T-helper 2 cell treated with Interferon-gamma antibody and Interleukin-4, amounts not matched to agents 100 ng/mL and 5 ng/mL, for 36 hours (primary cell): ENCODE data around the gene PIK3R4. TPM values are rescaled to one million over a fixed set of nuclear protein-coding genes. Genes with fewer than 3 reads are reported as not detected.

Experiments used
- intact Hi-C: fragments of 100-400 bp; cut with micrococcal nuclease; formaldehyde crosslinking; loops from one replicate; pipeline ENCODE4 v1.15.1; 2023
- total RNA-seq: library from RNA; stranded (reverse); gene quantifications from 2 replicates; pipeline ENCODE4 v1.2.3, GENCODE V29; 2022

The PIK3R4 gene
- total RNA-seq, 1 donor from 2014 or later = 25.0 TPM

GRCh38 chr3:130743354-130743753 lies 3.3 kb downstream of the PIK3R4 start:
- intact Hi-C loops = loop anchor here (10.0 kb wide), 1 partner anchor 1299 kb away; the partner anchor contains the start of gene IFT122

DNA sequence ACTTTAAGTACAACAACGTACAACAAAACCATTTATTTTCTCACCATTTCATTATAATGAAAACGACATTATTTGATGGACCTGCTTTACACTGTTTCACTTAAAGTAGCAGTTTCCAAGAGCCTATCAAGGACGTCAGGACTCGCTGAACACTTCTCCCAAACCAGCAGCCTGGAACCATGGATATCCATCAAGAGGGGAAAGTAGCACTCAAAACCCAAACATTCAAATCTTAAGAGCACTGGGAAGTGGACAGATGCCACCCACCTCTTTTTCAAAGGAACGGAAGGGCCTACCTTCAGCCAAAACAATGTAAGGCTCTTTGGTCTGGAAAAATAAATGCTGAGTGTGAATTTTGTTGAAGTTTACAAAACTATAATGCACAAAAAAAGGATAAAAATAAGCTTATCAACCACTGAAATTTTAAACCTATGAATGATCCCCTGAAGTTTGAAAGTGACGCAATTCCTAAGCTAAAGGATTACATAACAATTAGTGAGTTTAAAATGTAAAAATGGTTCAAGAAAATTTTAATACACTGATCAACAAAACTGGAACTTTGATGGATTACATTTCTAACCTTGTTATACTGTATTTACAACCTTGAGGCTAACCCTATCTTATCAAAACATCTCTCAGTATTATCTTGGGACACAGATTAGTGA lies 4.6 kb downstream of the PIK3R4 start:
- intact Hi-C loops = loop anchor here (10.0 kb wide), 1 partner anchor 1297 kb away; the partner anchor contains the start of gene IFT122

DNA sequence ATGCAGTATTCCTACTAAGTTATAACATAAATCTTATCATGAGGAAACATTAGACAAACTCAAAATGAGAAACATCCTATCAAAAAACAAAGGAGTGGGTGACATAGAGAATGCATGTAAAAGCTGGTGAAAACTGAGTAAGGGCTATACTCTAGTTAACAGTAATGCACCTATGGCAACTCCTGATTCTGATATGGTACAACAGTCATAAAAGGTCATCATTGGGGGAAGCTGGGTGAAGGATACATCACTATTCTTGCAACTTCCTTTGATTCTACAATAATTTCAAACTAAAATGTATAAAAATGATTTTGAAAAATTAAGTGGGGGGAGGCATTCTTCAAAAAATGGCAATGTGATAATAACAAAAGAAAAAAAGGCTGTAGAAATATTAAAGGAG lies 6.8 kb downstream of the PIK3R4 start:
- intact Hi-C loops = loop anchor here (10.0 kb wide), 1 partner anchor 1295 kb away; the partner anchor contains the start of gene IFT122

GRCh38 chr3:130738241-130738640 lies 8.4 kb downstream of the PIK3R4 start:
- intact Hi-C loops = no loop called here

DNA sequence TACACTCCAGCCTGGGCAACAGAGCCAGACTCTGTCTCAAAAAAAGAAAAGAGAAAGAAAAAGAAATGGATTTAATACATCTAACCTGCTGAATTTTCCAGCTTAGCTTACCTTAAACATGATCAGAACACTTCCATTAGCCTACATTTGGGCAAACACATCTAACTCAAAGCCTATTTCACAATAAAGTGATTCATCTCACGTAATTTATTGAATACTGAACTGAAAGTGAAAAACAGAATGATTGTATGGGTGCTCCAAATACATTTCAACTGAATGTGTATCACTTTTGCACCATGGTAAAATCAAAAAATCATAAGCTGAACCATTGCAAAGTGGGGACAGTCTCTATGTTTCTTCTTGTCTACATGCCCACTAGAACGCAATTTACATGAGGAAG lies 9.0 kb downstream of the PIK3R4 start:
- intact Hi-C loops = no loop called here

GRCh38 chr3:130733236-130733875 lies 13.3 kb downstream of the PIK3R4 start:
- intact Hi-C loops = no loop called here

DNA sequence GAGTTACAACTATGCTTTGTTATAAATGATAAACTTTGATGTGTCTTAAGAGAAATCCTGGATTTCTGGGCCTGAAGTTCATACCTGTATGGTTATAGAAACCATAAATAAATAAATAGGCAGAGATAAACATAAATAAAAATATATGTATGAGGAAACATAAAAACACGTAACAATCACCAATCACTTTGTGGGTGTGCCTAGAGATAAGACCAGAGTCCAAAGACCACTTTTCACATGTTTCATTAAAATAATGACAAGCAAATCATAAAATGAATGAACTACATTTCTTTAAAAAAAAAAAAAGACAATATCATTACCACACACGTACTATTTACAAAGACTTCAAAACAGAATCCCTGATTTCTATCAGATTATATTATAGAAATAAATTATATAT lies 14.1 kb downstream of the PIK3R4 start:
- intact Hi-C loops = no loop called here

DNA sequence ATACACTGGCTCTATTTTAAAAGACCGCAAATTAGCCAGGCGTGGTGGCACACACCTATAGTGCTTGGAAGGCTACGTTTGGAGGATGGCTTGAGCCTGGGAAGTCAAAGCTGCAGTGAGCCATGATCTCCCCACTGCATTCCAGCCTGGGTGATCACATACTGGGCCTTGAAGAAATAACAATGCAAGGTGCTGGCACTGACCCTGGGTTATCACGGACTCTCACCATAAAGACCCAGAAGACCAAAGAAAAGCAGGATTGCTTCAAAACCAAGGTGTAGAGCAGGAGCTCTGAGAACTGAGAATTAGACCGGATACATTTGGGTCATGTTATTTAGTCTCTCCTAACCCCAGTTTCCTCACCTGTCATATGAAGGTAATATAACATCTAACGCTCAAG lies 14.8 kb downstream of the PIK3R4 start:
- intact Hi-C loops = no loop called here

- intact Hi-C loops = no loop called here
Observed at GRCh38 chr3:130729154-130729553, 17.5 kb downstream of the PIK3R4 start.

GRCh38 chr3:130728037-130728436 lies 18.6 kb downstream of the PIK3R4 start:
- intact Hi-C loops = no loop called here

DNA sequence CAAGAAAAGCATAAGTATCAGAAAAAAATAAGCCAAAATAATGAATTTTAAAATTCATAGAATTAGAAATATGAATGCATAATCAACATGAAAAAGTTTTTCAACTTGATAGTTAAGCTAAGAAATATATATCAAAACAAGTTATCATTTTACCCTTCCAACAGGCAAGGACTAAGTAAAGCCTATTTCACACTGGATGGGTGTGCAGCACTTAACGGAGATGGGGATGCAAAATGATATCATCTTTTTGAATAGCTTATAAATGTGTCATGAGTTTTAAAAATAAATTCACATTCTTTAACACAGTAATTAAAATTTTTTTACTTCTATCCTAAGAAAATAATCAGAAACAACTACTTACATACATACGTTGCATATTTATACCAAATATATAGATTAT lies 20.9 kb downstream of the PIK3R4 start:
- intact Hi-C loops = no loop called here

DNA sequence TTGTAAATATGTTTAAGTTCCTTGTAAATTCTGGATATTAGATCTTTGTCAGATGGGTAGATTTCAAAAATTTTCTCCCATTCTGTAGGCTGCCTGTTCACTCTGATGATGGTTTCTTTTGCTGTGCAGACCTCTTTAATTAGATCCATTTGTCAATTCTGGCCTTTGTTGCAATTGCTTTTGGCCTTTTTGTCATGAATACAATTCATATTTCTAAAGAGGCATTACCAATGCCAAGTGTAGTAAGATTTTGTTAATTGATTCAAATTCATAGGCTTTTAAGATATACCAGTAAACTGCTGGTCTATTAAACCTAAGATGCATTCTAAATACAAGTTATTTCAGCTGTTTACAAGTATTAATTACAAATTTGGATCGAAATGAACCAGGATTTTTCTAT lies 31.0 kb downstream of the PIK3R4 start:
- intact Hi-C loops = no loop called here

DNA sequence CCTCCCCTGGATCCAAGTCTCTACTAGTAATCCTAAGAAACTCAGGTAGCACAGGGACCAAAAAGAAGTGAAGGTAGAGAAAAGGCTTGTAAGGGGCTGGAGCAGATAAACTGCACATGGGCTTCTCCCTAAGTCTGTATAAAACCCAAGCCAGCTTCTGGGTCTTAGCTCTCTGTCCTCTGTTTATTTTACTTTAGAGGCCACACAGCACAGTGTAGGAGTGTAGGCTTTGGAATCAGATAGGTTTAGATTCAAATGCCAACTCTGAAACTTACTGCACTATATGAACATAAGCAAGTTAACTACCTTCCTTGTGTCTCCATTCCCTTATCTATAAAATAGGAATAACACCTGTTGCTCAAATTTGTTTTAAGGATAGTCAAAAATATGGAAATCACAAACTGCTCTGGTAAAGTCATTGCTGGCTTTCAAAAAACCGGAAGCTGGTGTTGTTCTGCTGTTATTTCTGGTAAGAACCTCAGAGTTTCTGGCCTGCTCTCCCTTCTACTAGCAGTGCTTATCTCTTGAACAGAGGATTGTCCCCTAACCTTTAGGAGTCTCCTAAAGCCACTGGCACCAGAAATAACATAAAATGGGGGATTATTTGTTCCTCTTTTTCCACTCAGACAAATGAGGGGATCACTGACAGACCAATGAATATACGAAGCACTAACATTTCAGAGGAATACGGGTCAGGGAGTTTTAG lies 33.8 kb downstream of the PIK3R4 start:
- intact Hi-C loops = no loop called here

- intact Hi-C loops = no loop called here
Observed at GRCh38 chr3:130711565-130712324, 34.9 kb downstream of the PIK3R4 start.

DNA sequence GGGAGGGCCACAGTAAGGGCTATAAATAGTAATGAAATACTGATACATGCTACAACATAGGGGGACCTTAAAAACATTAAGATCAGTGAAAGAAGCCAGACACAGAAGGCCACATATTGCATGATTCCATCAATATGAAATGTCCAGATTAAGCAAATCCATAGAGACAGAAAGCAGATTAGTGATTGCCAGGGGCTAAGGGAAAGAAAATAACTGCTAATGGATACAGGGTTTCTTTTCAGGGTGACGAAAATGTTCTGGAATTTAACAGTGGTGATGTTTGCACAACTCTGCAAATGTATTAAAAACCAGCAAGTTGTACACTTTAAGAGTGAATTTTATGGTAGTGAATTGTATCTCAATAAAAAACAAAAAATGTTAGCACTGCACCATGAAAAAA lies 37.0 kb downstream of the PIK3R4 start:
- intact Hi-C loops = no loop called here

- intact Hi-C loops = no loop called here
Observed at GRCh38 chr3:130707902-130708601, 38.6 kb downstream of the PIK3R4 start.

- intact Hi-C loops = no loop called here
Observed at GRCh38 chr3:130705501-130705900, 41.1 kb downstream of the PIK3R4 start.

- intact Hi-C loops = no loop called here
Observed at GRCh38 chr3:130702985-130703384, 43.6 kb downstream of the PIK3R4 start.

DNA sequence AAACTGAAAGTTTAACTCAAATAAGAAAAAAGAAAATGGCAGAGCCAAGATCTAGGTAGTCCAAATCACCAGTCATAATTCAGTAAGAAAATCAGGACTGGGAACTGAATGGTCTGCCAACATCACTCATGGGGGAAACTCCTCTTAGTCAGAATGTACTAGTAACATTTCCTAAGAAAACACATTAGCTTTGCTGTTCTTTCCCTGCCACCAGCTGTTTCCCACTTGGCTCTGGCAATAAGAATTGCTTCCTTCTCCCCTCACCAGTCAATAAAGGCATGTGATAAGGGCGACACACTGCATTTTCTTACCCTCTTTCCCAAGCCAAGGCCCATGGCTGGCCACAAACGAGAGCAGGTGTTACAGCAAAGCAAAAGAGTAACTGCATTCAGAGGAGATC lies 46.1 kb downstream of the PIK3R4 start:
- intact Hi-C loops = no loop called here

GRCh38 chr3:130699765-130700164 lies 46.9 kb downstream of the PIK3R4 start:
- intact Hi-C loops = loop anchor here (1.0 kb wide), 1 partner anchor 194 kb away; no protein-coding TSS in a partner anchor

DNA sequence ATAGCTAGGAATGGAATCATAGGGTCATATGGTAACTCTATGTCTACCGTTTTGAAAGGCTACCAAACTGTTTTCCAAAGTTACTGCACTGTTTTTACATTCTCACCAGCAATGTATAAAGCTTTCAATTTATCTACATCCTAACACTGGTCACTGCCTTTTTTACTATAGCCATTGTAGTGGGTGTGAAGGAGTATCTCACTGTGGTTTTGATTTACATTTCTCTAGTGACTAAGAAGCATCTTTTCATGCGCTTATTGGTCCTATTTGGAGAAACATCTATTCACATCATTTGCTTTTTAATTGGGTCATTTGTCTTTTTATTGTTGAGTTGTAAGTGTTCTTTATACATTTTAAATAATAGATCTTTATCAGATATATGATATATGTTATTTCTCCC lies 53.3 kb downstream of the PIK3R4 start:
- intact Hi-C loops = no loop called here
